Colonic mucosa (tissue), 4 donors: ENCODE results near the gene SUPT20HL1. TPM values are rescaled to one million over a fixed set of nuclear protein-coding genes. Genes with fewer than 3 reads are reported as not detected.

ENCODE experiments used
- DNase-seq: peaks from one replicate; pipeline ENCODE4 v3.0.0-alpha.2; 2020
- H3K27ac ChIP-seq: fragments of 200-600 bp; one replicate; pipeline ENCODE4 v1.8.0; 2021
- H3K27me3 ChIP-seq: fragments of 200-600 bp; one replicate; pipeline ENCODE4 v1.8.0; 2021
- H3K36me3 ChIP-seq: fragments of 200-600 bp; one replicate; pipeline ENCODE4 v1.8.0; 2021
- H3K4me1 ChIP-seq: fragments of 200-600 bp; one replicate; pipeline ENCODE4 v1.8.0; 2021; ENCODE audit warnings: mild to moderate bottlenecking
- H3K4me3 ChIP-seq: fragments of 200-600 bp; one replicate; pipeline ENCODE4 v1.8.0; 2021
- H3K9ac ChIP-seq, 2 donors: one replicate each; pipeline ENCODE4 v1.7.0; 2013; ENCODE audit warnings: control low read depth in 2 of 2, low read depth in 2 of 2, low read length in 2 of 2
- H3K9me3 ChIP-seq: fragments of 200-600 bp; one replicate; pipeline ENCODE4 v1.8.0; 2021
- CTCF ChIP-seq: fragments of 200-600 bp; IDR thresholded peaks from one replicate; pipeline ENCODE4 v1.8.0; 2022; ENCODE audit warnings: antibody characterized with exemption, mild to moderate bottlenecking
- intact Hi-C: fragments of 100-400 bp; cut with DNase I; formaldehyde crosslinking; loops from one replicate; pipeline ENCODE4 v1.14.1; 2022
- total RNA-seq, 2 donors: library from RNA; stranded (reverse); fragmentation: NEBNext Ultra II Directional in 1 of 2; extraction: Animal tissue kit (Norgen Biotek cat#: 25700) in 1 of 2; gene quantifications; one replicate each; pipeline ENCODE4 v1.2.1, GENCODE V29; 2021
- donor health status: healthy.
- donor health status: DM: no; HTN: no; CAD: no.
- donor health status: DM: no; HTN: no; CAD: no.

SUPT20HL1 gene
- total RNA-seq, 2 donors from 2014 or later, result not detected

GRCh38 chrX:24321741-24322395 is 38.6 kb upstream of the SUPT20HL1 start:
- no peak overlapping the region for H3K27ac ChIP-seq
- H3K4me1 ChIP-seq, result no peaks in the 10 kb centered on the region
- no peaks in the 10 kb centered on the region for H3K36me3 ChIP-seq
- intact Hi-C loops, result no loop called here
- no peak overlapping the region for H3K4me3 ChIP-seq
- H3K27me3 ChIP-seq, result no peaks in the 10 kb centered on the region
- no peaks in the 10 kb centered on the region for H3K9me3 ChIP-seq
- no peak overlapping the region for H3K9ac ChIP-seq
- no peak for TF ChIP-seq CTCF
- no peak for DNase-seq

GRCh38 chrX:24325231-24325630 is 35.2 kb upstream of the SUPT20HL1 start:
- no peak overlapping the region for H3K4me3 ChIP-seq
- no peaks in the 10 kb centered on the region for H3K36me3 ChIP-seq
- H3K27me3 ChIP-seq, result no peaks in the 10 kb centered on the region
- intact Hi-C loops, result no loop called here
- H3K9ac ChIP-seq, result no peak overlapping the region
- H3K27ac ChIP-seq, result no peak overlapping the region
- H3K9me3 ChIP-seq, result no peaks in the 10 kb centered on the region
- no peaks in the 10 kb centered on the region for H3K4me1 ChIP-seq
- no peak for DNase-seq
- no peak for TF ChIP-seq CTCF

- no peak for TF ChIP-seq CTCF
- no peaks in the 10 kb centered on the region for H3K36me3 ChIP-seq
- H3K27me3 ChIP-seq, result no peaks in the 10 kb centered on the region
- no peaks in the 10 kb centered on the region for H3K4me1 ChIP-seq
- H3K27ac ChIP-seq, result no peak overlapping the region
- H3K9ac ChIP-seq, result no peak overlapping the region
- H3K4me3 ChIP-seq, result no peak overlapping the region
- H3K9me3 ChIP-seq, result no peaks in the 10 kb centered on the region
- intact Hi-C loops, result no loop called here
- DNase-seq, result no peak
These were observed 27.6 kb upstream of the SUPT20HL1 start for GRCh38 chrX:24332878-24333277.

- no peaks in the 10 kb centered on the region for H3K4me1 ChIP-seq
- no peak for TF ChIP-seq CTCF
- H3K27me3 ChIP-seq, result no peaks in the 10 kb centered on the region
- H3K36me3 ChIP-seq, result no peaks in the 10 kb centered on the region
- H3K9ac ChIP-seq, result no peak overlapping the region
- no peak for DNase-seq
- intact Hi-C loops, result no loop called here
- no peak overlapping the region for H3K4me3 ChIP-seq
- H3K9me3 ChIP-seq, result no peaks in the 10 kb centered on the region
- no peak overlapping the region for H3K27ac ChIP-seq
These were observed 27.1 kb upstream of the SUPT20HL1 start for GRCh38 chrX:24333371-24333770.

GRCh38 chrX:24334461-24334860 is 26.0 kb upstream of the SUPT20HL1 start:
- H3K9ac ChIP-seq, result no peak overlapping the region
- TF ChIP-seq CTCF, result no peak
- no peak overlapping the region for H3K4me3 ChIP-seq
- DNase-seq, result no peak
- intact Hi-C loops, result no loop called here
- no peak overlapping the region for H3K27ac ChIP-seq
- H3K36me3 ChIP-seq, result no peaks in the 10 kb centered on the region
- H3K9me3 ChIP-seq, result no peaks in the 10 kb centered on the region
- H3K4me1 ChIP-seq, result no peaks in the 10 kb centered on the region
- H3K27me3 ChIP-seq, result no peaks in the 10 kb centered on the region
